ENCODE measurements around the gene KHK. TPM values are rescaled to one million over a fixed set of nuclear protein-coding genes. Genes with fewer than 3 reads are reported as not detected.
"Not testable (repeated sequence)": the region's sequence is repeated elsewhere in the genome, so short reads cannot be mapped to it uniquely, and the experiment has no call there.

Gene KHK
- polyA plus RNA-seq, 12 donors, result 1.1 to 7.6 (median 2.1) TPM; not detected in 1

- peak; percentile 77 for DNase-seq
Observed at GRCh38 chr2:27095745-27096651, 9.4 kb downstream of the KHK start.

DNA sequence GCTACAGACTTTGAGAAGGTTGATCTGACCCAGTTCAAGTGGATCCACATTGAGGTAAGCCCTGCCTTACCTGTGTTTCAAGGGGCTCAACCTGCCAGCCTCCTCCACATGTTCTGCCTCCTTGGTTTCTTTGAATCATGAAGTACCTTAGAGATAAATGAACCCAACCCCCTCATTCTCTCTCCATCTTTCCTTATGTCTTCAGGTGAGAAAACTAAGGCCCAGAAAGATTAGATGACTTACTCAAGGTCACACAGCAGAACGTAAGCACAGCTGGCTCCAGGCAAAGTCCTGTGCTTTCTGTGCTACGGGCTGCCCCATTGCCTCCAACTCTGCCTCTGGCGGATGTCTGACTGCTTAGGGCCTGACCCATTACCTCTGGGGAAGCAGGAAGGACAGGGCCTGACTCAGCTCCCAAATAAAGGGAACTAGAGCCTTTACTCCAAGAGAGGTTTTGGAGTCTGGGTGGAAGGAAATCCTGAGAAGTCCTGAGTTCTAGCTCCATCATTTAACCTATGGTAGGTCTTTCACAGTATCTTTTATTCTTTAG is 10.3 kb downstream of the KHK start:
- DNase-seq, result no peak

DNA sequence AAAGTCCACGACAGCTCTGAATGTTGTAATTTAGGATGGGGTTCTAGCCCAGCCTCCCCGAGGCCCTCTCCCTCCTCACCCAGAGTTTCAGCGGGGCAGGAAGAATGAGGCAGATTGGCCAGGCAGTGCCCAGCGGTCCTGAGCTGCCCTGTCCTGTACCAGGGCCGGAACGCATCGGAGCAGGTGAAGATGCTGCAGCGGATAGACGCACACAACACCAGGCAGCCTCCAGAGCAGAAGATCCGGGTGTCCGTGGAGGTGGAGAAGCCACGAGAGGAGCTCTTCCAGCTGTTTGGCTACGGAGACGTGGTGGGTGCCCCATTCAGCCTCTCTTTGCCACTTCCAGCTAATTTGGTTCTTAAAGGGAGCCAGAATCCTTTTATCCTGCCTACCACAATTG is 10.8 kb downstream of the KHK start:
- DNase-seq, result no peak

GRCh38 chr2:27099334-27099955 is 12.9 kb downstream of the KHK start:
- no peak for DNase-seq

GRCh38 chr2:27100036-27100435 is 13.5 kb downstream of the KHK start:
- DNase-seq, result no peak

- no peak for DNase-seq
Observed at GRCh38 chr2:27102329-27102728, 15.8 kb downstream of the KHK start.

GRCh38 chr2:27105981-27106380 is 19.4 kb downstream of the KHK start:
- DNase-seq, result no peak

DNA sequence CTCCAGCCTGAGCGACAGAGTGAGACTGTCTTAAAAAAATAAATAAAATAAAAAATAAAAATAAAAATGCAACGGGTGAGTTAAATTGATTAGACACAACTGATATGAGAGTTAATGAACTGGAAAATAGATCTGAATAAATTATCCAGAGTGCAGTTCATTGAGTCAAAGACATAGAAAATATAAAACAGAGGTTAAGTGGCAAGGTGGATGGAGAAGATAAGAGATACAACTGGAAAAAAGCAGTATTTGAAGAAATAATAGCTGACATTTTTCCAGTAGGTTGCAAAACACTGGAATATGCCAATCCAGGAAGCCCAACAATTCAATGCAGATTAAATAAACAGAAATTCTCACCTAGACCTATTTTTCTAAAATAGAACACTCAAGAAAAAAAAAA is 21.6 kb downstream of the KHK start:
- DNase-seq, result no peak

- DNase-seq, result no peak
Observed at GRCh38 chr2:27109083-27109482, 22.5 kb downstream of the KHK start.

DNA sequence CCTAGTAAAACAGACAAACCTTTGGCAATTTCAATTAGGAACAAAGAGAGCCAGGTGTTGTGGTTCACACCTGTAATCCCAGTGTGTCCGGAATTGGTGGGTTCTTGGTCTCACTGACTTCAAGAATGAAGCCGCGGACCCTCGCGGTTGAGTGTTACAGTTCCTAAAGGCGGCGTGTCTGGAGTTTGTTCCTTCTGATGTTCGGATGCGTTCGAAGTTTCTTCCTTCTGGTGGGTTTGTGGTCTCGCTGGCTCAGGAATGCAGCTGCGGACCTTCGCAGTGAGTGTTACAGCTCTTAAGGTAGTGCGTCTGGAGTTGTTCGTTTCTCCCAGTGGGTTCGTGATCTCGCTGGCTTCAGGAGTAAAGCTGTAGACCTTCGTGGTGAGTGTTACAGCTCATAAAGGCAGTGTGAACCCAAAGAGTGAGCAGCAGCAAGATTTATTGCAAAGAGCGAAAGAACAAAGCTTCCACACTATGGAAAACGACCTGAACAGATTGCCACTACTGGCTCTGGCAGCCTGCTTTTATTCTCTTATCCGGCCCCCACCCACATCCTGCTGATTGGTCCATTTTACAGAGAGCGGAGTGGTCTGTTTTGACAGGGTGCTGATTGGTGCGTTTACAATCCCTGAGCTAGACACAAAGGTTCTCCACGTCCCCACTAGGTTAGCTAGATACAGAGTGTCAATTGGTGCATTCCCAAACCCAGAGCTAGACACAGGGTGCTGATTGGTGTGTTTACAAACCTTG is 24.2 kb downstream of the KHK start:
- DNase-seq, result not testable (repeated sequence)

- not testable (repeated sequence) for DNase-seq
Observed at GRCh38 chr2:27111392-27112078, 25.0 kb downstream of the KHK start.

- no peak for DNase-seq
Observed at GRCh38 chr2:27115519-27115918, 28.9 kb downstream of the KHK start.

DNA sequence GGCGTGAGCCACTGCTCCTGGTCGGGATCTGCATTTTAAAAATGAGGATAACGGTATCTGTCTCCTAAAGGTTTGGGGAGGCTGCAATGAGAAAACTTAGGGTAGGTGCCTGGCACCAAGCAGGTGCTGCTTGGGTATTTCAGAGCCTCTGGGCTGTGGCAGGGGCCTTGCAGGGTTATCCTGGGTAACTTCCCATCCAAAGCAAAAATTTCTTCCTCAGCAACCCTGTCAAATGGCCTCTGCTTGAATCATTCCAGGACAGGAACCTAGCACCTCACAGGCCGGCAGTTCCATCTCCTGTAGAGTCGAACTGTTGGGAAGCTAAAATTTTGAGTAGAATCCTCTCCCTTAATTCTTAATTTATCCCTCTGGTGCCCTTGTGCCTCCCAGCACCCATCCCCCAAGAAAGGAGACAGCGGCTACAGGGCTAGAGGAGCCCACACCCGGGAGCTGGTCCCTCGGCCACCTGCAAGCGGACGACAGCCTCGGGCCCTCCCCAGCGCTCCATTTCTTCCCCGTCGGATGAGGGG is 31.5 kb downstream of the KHK start:
- no peak for DNase-seq

DNA sequence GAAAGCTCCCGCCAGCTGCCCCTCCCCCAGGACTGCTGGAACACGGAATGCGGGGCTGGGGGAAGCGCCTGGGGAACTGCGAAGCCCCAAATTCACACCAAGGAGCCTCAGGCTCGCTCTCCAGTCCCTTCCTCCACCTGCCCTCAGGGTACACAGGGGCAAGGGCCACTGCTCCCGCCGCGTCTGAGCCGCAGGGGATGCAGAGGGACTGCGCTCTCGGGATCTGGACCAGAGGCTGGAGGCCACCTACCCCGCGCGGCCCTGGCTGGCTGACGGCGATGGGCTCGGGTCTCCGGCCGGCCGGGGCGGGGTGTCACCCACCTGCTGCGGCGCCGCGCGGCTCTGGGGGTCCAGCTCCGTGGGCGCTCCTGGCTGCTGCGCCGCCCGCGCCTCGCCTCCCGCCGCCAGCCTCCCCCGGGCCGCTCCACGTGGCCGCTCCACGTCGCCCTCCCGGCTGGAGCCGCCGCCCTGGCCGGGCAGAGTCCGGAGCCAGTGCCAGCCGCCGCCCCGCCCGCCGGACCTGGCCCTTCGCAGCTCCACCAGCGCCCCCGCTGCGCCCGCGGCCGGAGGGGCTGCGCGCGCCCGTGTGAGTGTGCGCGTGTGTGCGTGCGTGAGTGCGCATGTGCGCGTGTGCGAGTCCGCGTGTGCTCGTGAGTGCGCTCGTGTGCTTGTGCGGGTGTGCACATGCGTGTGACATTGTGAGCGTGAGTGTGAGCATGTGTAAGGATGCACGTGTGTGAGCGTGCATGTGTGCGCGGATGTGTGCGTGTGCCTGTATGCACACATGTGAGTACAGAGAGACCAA is 32.2 kb downstream of the KHK start, which contains the start of gene CGREF1:
TSS of gene CGREF1 (minus strand) at position 604 of the 805 bp plus-strand sequence. CDS start 14,762 bp downstream, outside the sequence.
- DNase-seq, result no peak

- not testable (repeated sequence) for DNase-seq
Observed at GRCh38 chr2:27119330-27119670, 32.7 kb downstream of the KHK start.

- no peak for DNase-seq
Observed at GRCh38 chr2:27121906-27122305, 35.3 kb downstream of the KHK start.

GRCh38 chr2:27122791-27123190 is 36.2 kb downstream of the KHK start:
- DNase-seq, result no peak

DNA sequence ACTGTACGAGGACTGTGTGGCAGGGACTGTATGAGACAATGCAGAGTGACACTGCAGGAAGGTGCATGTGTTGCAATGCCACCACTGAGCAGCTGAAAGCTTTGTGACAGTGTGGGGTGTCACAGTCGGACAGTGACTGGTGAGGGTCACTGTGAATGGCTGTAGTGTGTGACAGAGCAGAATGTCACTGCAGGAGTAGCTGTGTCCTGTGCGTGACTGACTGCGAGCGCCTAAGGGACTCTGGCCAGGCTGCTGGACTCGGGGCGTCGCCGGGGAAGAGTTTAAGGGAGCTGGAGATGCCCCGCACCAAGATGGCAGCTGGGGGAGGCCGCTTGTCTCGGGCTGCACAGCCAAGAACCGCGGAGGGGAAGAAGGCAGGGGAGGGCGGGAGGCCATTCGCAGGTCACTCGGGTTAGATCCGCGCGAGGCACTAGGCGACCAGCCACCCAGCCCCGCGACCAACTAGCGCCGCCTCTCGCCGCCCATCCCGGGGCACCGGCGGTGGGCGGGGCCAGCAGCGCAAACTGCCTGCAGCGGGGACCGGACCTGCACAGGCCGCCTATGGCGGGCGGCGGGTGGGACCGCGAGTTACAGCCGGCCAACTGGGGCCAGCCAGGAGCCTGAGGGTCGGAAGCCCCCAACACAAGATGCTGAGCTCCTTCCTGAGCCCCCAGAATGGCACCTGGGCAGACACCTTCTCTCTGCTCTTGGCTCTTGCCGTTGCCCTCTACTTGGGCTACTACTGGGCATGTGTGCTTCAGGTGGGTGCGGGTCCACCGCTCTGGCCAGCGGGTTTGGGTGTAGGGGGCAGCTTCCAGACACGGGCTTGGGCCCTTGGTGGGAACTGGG is 37.0 kb downstream of the KHK start, which contains the start of gene ABHD1:
TSS of gene ABHD1 (plus strand) at position 514 of the 849 bp plus-strand sequence. CDS start at position 648, 134 bp downstream.
- DNase-seq, result no peak

GRCh38 chr2:27125104-27125503 is 38.5 kb downstream of the KHK start:
- DNase-seq, result no peak
